CD14-positive monocyte (primary cell): ENCODE measurements around the gene TSPAN8. TPM values are rescaled to one million over a fixed set of nuclear protein-coding genes. Genes with fewer than 3 reads are reported as not detected.

Experiments used
- DNase-seq, 3 donors: peaks; one replicate each; pipeline ENCODE4 v3.0.0-alpha.2; 2011 to 2022
- H2AFZ ChIP-seq: 2 replicates; pipeline ENCODE4 v1.6.0; 2012; ENCODE audit warnings: mild to moderate bottlenecking, low read depth, low read length, inconsistent platforms; ENCODE audit not compliant: insufficient read depth, poor library complexity, severe bottlenecking
- H3K27ac ChIP-seq, 2 donors: 1 replicate in 1 of 2; 2 replicates in 1 of 2; pipeline ENCODE4 v1.5.1; 2012 to 2013; ENCODE audit warnings: low read length in 2 of 2, control low read depth in 1 of 2, inconsistent platforms in 1 of 2, low read depth in 1 of 2, mild to moderate bottlenecking in 1 of 2
- H3K27me3 ChIP-seq, 2 donors: one replicate each; pipeline versions ENCODE4 v1.6.0 to v1.6.1; 2011 to 2013; ENCODE audit warnings: low read length in 2 of 2; ENCODE audit not compliant: control insufficient read depth in 2 of 2, insufficient read depth in 2 of 2
- H3K36me3 ChIP-seq, 2 donors: replicated peaks in 1 of 2; 1 replicate in 1 of 2; 2 replicates in 1 of 2; pipeline versions ENCODE4 v1.5.1 to v1.6.1; 2012 to 2013; ENCODE audit warnings: low read length in 2 of 2, control low read depth in 1 of 2, inconsistent platforms in 1 of 2, mild to moderate bottlenecking in 1 of 2; ENCODE audit not compliant: insufficient read depth in 2 of 2, control insufficient read depth in 1 of 2
- H3K4me1 ChIP-seq, 2 donors: 1 replicate in 1 of 2; 2 replicates in 1 of 2; pipeline versions ENCODE4 v1.5.1 to v1.6.1; 2012 to 2013; ENCODE audit warnings: low read length in 2 of 2, control low read depth in 1 of 2, inconsistent platforms in 1 of 2, mild to moderate bottlenecking in 1 of 2, moderate library complexity in 1 of 2; ENCODE audit not compliant: insufficient read depth in 2 of 2, control insufficient read depth in 1 of 2
- H3K4me2 ChIP-seq: replicated peaks from 2 replicates; pipeline ENCODE3; 2012; ENCODE audit warnings: low read length, moderate library complexity, mild to moderate bottlenecking; ENCODE audit not compliant: poor library complexity, severe bottlenecking; ENCODE audit errors: extremely low read depth
- H3K4me3 ChIP-seq, 3 experiments: fragments of 200-600 bp in 1 of 3; sonication (generic) in 1 of 3; replicated peaks in 1 of 3; 1 replicate in 2 of 3; 2 replicates in 1 of 3; pipeline ENCODE4 v1.5.1; 2011 to 2013; ENCODE audit warnings: low read length in 3 of 3, mild to moderate bottlenecking in 3 of 3, control low read depth in 2 of 3, low read depth in 2 of 3, inconsistent platforms in 1 of 3, moderate library complexity in 1 of 3
- H3K79me2 ChIP-seq: 2 replicates; pipeline ENCODE4 v1.6.0; 2012; ENCODE audit warnings: mild to moderate bottlenecking, control low read depth, inconsistent platforms, low read length, moderate library complexity; ENCODE audit not compliant: insufficient read depth
- H3K9ac ChIP-seq: 2 replicates; pipeline ENCODE4 v1.6.0; 2017; ENCODE audit warnings: low read length, mild to moderate bottlenecking; ENCODE audit not compliant: insufficient read depth, poor library complexity, severe bottlenecking
- H3K9me3 ChIP-seq, 2 donors: replicated peaks in 1 of 2; 1 replicate in 1 of 2; 2 replicates in 1 of 2; pipeline versions ENCODE4 v1.5.1 to v1.6.1; 2012 to 2013; ENCODE audit warnings: low read length in 2 of 2, control low read depth in 1 of 2; ENCODE audit not compliant: control insufficient read depth in 1 of 2, insufficient read depth in 1 of 2
- H4K20me1 ChIP-seq: 2 replicates; pipeline ENCODE4 v1.6.0; 2012; ENCODE audit warnings: mild to moderate bottlenecking, low read length, control low read depth, moderate library complexity; ENCODE audit not compliant: insufficient read depth
- H3K27ac Mint-ChIP-seq, 7 donors: one replicate each; pipeline ENCODE4 v1.8.0; 2020; ENCODE audit warnings: mild to moderate bottlenecking in 7 of 7, mixed read lengths in 7 of 7, moderate library complexity in 6 of 7, inconsistent platforms in 2 of 7
- H3K27me3 Mint-ChIP-seq, 3 donors: one replicate each; pipeline ENCODE4 v1.8.0; 2021 to 2022; ENCODE audit warnings: low read depth in 3 of 3, mild to moderate bottlenecking in 3 of 3, mixed read lengths in 3 of 3, moderate library complexity in 3 of 3, inconsistent platforms in 1 of 3
- H3K36me3 Mint-ChIP-seq, 2 donors: one replicate each; pipeline ENCODE4 v1.8.0; 2020; ENCODE audit warnings: mixed read lengths in 2 of 2, inconsistent platforms in 1 of 2, mild to moderate bottlenecking in 1 of 2
- H3K4me1 Mint-ChIP-seq: one replicate; pipeline ENCODE4 v1.8.0; 2020; ENCODE audit warnings: mild to moderate bottlenecking, mixed read lengths
- H3K4me3 Mint-ChIP-seq, 2 donors: one replicate each; pipeline ENCODE4 v1.8.0; 2020; ENCODE audit warnings: mild to moderate bottlenecking in 2 of 2, mixed read lengths in 2 of 2, moderate library complexity in 1 of 2
- H3K9me3 Mint-ChIP-seq, 7 donors: one replicate each; pipeline ENCODE4 v1.8.0; 2020 to 2022; ENCODE audit warnings: mixed read lengths in 7 of 7, mild to moderate bottlenecking in 6 of 7, moderate library complexity in 6 of 7, inconsistent platforms in 2 of 7
- CTCF ChIP-seq: fragments of 200-600 bp; IDR thresholded peaks from one replicate; pipeline ENCODE4 v1.8.0; 2022; ENCODE audit warnings: antibody characterized with exemption, mild to moderate bottlenecking
- WGBS: methylation state at CpG from one replicate; pipeline ENCODE4 v1.1.5; 2013; ENCODE audit warnings: missing lambda C conversion rate; ENCODE audit not compliant: insufficient coverage; 5-methylcytosine and 5-hydroxymethylcytosine counted together
- intact Hi-C, 2 donors: fragments of 100-400 bp; cut with micrococcal nuclease; formaldehyde crosslinking; loops; one replicate each; pipeline versions ENCODE4 v1.15.0 to v1.15.1; 2023
- polyA plus RNA-seq, 3 donors: library from polyadenylated mRNA; depleted of rRNA in 1 of 3; unstranded in 2 of 3; stranded (reverse) in 1 of 3; fragments of 300-500 nt in 2 of 3; fragments of >200 nt in 1 of 3; fragmentation: Illumina TruSeq in 2 of 3; gene quantifications; 1 replicate in 2 of 3; 2 replicates in 1 of 3; pipeline ENCODE4 v1.2.3, GENCODE V29; 2012 to 2021

The TSPAN8 gene
- polyA plus RNA-seq, 3 donors = not detected

- Histone ChIP-seq H3K36me3 (no peaks in the 10 kb centered on the region), H3K79me2 (no peaks in the 10 kb centered on the region), H3K4me3 (no peak overlapping the region), H2AFZ (no peak overlapping the region), H3K27me3 (no peaks in the 10 kb centered on the region), H3K4me2 (no peak overlapping the region), H3K4me1 (no peaks in the 10 kb centered on the region), H3K9ac (no peak overlapping the region), H3K9me3 (peaks cover 0 to 2% of the 10 kb centered on the region in 2 donors), H3K27ac (no peak overlapping the region), H4K20me1 (no peaks in the 10 kb centered on the region)
- no peak overlapping the region for H3K27ac Mint-ChIP-seq
- no peak overlapping the region for H3K4me3 Mint-ChIP-seq
- H3K9me3 Mint-ChIP-seq = peaks cover 0 to 12% (median 2%) of the 10 kb centered on the region in 7 donors
- intact Hi-C loops = no loop called here
- WGBS = no CpG with 5 or more reads among the region's 2 CpGs
- H3K36me3 Mint-ChIP-seq = no peaks in the 10 kb centered on the region
- TF ChIP-seq CTCF = no peak
- no peak for DNase-seq
- H3K4me1 Mint-ChIP-seq = no peaks in the 10 kb centered on the region
- H3K27me3 Mint-ChIP-seq = no peaks in the 10 kb centered on the region
Measured at GRCh38 chr12:71200706-71201105, 42.9 kb upstream of the TSPAN8 start.

GRCh38 chr12:71197460-71197859 is 39.7 kb upstream of the TSPAN8 start:
- Histone ChIP-seq H3K4me3 (no peak overlapping the region), H2AFZ (no peak overlapping the region), H4K20me1 (no peaks in the 10 kb centered on the region), H3K9ac (no peak overlapping the region), H3K79me2 (no peaks in the 10 kb centered on the region), H3K9me3 (peaks cover 0 to under 1% of the 10 kb centered on the region in 2 donors), H3K4me1 (no peaks in the 10 kb centered on the region), H3K36me3 (no peaks in the 10 kb centered on the region), H3K27me3 (no peaks in the 10 kb centered on the region), H3K4me2 (no peak overlapping the region), H3K27ac (no peak overlapping the region)
- no peaks in the 10 kb centered on the region for H3K27me3 Mint-ChIP-seq
- DNase-seq = no peak
- H3K36me3 Mint-ChIP-seq = no peaks in the 10 kb centered on the region
- H3K9me3 Mint-ChIP-seq = peaks cover 0 to 4% (median 2%) of the 10 kb centered on the region in 7 donors
- H3K27ac Mint-ChIP-seq = no peak overlapping the region
- intact Hi-C loops = no loop called here
- no peak overlapping the region for H3K4me3 Mint-ChIP-seq
- no peak for TF ChIP-seq CTCF
- no peaks in the 10 kb centered on the region for H3K4me1 Mint-ChIP-seq
